ENCODE measurements around the gene MYRIP.

GRCh38 chr3:40116478-40117177 lies 307.2 kb downstream of the MYRIP start:
- TF ChIP-seq CTCF (IDR thresholded peaks at IDR 0.05; ENCODE audit: low read depth, low read length): no peak
- TF ChIP-seq EZH2phosphoT487 (IDR thresholded peaks at IDR 0.05; ENCODE audit: low read depth): no peak

Measured in OCI-LY3 (cell line).